Measurements from ENCODE around the gene SEZ6L.

SEZ6L gene
- long read RNA-seq: 0 reads

DNA sequence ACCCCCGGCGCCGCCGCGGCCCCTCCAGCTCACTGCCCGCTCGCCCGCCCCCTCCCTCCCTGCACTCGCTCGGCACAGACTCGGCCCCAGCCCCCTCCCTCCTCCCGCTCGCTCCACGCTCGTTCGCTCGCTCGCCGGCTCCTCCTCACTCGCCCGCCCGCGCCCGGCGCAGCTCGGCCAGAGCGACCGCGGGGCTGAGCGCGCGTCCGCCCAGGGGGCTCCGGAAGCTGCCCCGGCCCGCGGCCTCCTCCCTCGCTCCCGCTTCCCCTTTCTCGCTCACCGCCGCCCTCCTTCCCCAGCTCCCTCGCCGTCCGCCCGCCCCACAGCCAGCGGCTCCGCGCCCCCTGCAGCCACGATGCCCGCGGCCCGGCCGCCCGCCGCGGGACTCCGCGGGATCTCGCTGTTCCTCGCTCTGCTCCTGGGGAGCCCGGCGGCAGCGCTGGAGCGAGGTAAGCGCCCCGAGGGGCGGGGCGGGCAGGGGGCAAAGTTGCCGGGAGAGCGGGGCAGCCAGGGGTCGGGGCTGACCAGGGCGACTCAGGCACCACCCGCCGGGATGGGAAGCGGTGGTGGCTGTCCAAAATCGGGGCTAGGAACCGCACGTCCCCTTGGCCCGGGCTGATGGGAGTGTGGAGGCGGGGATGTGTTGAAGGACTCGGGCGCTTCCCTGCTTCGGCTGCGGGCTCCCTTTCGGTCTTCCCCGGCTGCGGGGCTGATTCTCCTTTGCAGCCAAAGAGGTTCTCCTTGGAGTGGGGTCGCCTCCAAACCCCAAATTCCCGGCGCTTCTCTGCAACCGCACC is at the start of gene SEZ6L:
SEZ6L (plus strand) TSS at position 148 of the 797 bp plus-strand sequence; CDS start at position 356, 208 bp downstream.
- peak; percentile 30 to 39 for DNase-seq (ENCODE audit: low read depth in 1 of 2, low spot score in 1 of 2)
- Histone ChIP-seq H3K27me3 (ENCODE audit: insufficient read depth, poor library complexity, severe bottlenecking) (peaks cover 14% of the 10 kb centered on the region), H3K4me3 (replicated peaks; ENCODE audit: insufficient read depth, low read length) (peak within 1 kb of the TSS; percentile 12; the same call in 1 of the 2 replicates), H3K27ac (replicated peaks) (no peak within 1 kb of the TSS)
- TF ChIP-seq GABPA (IDR thresholded peaks at IDR 0.05; ENCODE audit: low read depth): no peak
- TF ChIP-seq, protein P1, sequence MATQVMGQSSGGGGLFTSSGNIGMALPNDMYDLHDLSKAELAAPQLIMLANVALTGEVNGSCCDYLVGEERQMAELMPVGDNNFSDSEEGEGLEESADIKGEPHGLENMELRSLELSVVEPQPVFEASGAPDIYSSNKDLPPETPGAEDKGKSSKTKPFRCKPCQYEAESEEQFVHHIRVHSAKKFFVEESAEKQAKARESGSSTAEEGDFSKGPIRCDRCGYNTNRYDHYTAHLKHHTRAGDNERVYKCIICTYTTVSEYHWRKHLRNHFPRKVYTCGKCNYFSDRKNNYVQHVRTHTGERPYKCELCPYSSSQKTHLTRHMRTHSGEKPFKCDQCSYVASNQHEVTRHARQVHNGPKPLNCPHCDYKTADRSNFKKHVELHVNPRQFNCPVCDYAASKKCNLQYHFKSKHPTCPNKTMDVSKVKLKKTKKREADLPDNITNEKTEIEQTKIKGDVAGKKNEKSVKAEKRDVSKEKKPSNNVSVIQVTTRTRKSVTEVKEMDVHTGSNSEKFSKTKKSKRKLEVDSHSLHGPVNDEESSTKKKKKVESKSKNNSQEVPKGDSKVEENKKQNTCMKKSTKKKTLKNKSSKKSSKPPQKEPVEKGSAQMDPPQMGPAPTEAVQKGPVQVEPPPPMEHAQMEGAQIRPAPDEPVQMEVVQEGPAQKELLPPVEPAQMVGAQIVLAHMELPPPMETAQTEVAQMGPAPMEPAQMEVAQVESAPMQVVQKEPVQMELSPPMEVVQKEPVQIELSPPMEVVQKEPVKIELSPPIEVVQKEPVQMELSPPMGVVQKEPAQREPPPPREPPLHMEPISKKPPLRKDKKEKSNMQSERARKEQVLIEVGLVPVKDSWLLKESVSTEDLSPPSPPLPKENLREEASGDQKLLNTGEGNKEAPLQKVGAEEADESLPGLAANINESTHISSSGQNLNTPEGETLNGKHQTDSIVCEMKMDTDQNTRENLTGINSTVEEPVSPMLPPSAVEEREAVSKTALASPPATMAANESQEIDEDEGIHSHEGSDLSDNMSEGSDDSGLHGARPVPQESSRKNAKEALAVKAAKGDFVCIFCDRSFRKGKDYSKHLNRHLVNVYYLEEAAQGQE (IDR thresholded peaks at IDR 0.05; ENCODE audit: insufficient replicate concordance, low read depth): no peak
- TF ChIP-seq POLR2AphosphoS5 (IDR thresholded peaks at IDR 0.05; ENCODE audit: low read depth): no peak
- peak; percentile 71; the same call in 1 of the 2 replicates for TF ChIP-seq SPI1 (IDR thresholded peaks at IDR 0.05; ENCODE audit: borderline replicate concordance, low read depth)

DNA sequence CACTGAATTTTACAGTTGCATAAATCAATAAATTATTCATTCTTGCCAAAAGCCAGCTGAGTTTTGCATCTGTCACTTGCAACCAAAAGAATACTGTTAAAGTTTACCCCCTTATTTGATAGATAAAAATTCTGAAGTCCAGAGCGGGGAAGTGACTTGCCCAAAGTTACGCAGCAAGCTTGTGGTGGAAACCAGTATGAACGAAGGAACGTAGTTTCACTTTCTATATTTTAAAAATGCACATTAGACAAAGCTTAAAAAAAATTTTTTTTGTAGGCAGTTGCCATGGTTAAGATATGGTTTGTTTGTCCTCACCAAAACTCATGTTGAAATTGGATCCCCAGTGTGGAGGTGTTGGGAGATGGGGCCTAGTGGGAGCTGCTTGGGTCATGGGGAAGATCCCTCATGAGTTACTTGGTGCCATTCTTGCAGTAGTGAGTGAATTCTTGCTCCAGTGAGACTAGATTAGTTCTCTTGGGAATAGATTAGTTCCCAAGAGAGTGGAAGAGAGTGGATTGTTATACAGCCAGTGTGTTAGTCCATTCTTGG is 46.3 kb upstream of the SEZ6L start:
- H3K4me3 ChIP-seq (replicated peaks; ENCODE audit: insufficient read depth, low read length): no peak overlapping the region
- peaks cover 6% of the 10 kb centered on the region for H3K27me3 ChIP-seq (ENCODE audit: insufficient read depth, poor library complexity, severe bottlenecking)
- TF ChIP-seq, protein P1 (IDR thresholded peaks at IDR 0.05; ENCODE audit: insufficient replicate concordance, low read depth): no peak
- DNase-seq (ENCODE audit: low read depth in 1 of 2, low spot score in 1 of 2): no peak
- H3K27ac ChIP-seq (replicated peaks): no peak overlapping the region

DNA sequence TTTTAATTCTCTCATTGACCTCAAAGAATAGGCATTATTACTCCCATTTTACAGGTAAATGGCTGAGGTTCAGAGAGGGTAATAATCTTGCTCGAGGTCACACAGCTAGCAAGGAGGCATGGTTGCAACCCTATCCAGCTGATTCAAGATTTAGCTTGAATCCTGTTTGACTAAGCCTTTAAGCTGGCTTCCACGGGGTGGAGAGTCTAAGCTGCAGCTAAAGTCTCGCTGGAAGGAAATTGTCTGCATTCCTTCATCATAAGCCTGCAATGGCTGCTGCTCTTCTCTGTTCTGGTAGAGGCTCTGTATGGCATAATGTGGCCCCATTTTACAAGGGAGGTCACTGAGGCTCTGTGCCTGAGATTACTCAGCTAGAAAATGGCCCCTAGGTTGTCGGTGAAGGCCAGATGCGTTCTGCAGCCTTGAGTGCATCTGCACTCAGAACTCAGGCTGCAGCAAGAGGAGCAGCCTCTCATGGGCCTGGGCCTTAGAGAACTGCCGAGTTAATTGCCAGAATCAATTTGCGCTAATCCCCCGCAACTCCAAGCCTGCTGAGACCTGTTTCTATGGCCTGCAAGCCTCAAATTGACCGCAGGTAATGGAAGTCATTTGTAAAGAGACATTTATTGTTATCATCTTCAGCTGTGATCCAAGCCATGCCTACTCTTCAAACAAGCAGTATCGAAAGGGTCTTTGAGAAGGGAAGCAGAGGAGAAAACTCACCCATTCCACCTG is 44.1 kb upstream of the SEZ6L start:
- no peak overlapping the region for H3K4me3 ChIP-seq (replicated peaks; ENCODE audit: insufficient read depth, low read length)
- H3K27ac ChIP-seq (replicated peaks): no peak overlapping the region
- no peak for DNase-seq (ENCODE audit: low read depth in 1 of 2, low spot score in 1 of 2)
- peaks cover 4% of the 10 kb centered on the region for H3K27me3 ChIP-seq (ENCODE audit: insufficient read depth, poor library complexity, severe bottlenecking)
- TF ChIP-seq SPI1 (IDR thresholded peaks at IDR 0.05; ENCODE audit: borderline replicate concordance, low read depth) (no peak), POLR2AphosphoS5 (IDR thresholded peaks at IDR 0.05; ENCODE audit: low read depth) (no peak), GABPA (IDR thresholded peaks at IDR 0.05; ENCODE audit: low read depth) (no peak)
- TF ChIP-seq, protein P1 (IDR thresholded peaks at IDR 0.05; ENCODE audit: insufficient replicate concordance, low read depth): no peak
- TF ChIP-seq, protein P2, sequence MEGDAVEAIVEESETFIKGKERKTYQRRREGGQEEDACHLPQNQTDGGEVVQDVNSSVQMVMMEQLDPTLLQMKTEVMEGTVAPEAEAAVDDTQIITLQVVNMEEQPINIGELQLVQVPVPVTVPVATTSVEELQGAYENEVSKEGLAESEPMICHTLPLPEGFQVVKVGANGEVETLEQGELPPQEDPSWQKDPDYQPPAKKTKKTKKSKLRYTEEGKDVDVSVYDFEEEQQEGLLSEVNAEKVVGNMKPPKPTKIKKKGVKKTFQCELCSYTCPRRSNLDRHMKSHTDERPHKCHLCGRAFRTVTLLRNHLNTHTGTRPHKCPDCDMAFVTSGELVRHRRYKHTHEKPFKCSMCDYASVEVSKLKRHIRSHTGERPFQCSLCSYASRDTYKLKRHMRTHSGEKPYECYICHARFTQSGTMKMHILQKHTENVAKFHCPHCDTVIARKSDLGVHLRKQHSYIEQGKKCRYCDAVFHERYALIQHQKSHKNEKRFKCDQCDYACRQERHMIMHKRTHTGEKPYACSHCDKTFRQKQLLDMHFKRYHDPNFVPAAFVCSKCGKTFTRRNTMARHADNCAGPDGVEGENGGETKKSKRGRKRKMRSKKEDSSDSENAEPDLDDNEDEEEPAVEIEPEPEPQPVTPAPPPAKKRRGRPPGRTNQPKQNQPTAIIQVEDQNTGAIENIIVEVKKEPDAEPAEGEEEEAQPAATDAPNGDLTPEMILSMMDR (IDR thresholded peaks at IDR 0.05; ENCODE audit: insufficient read depth, low read length): no peak
